HEK293 (cell line): ENCODE results near the gene AFG3L2.

Source experiments
- CTCF ChIA-PET: fragments of 350-600 bp; formaldehyde crosslinking; extraction: SDS; loops from one replicate; lab custom pipeline; 2021; ENCODE audit warnings: antibody characterized with exemption; lab: Yijun Ruan, JAX
- POLR2A ChIA-PET: fragments of 300-600 bp; formaldehyde crosslinking; extraction: SDS; loops from one replicate; lab custom pipeline; 2020; ENCODE audit warnings: antibody characterized with exemption, inconsistent platforms; lab: Yijun Ruan, JAX
- H3K27ac ChIP-seq: fragments of 200-500 bp; sonication (Bioruptor generic); 2 replicates; pipeline ENCODE4 v1.5.1; 2014; ENCODE audit warnings: low read depth, low read length, control low read depth, inconsistent platforms; ENCODE audit errors: extremely low read depth
- H3K36me3 ChIP-seq, 2 experiments: fragments of 200-500 bp in 1 of 2; sonication (Bioruptor generic) in 1 of 2; 1 replicate in 1 of 2; 2 replicates in 1 of 2; pipeline ENCODE4 v1.5.1; 2014 to 2017; ENCODE audit warnings: inconsistent platforms in 2 of 2, low read length in 2 of 2; ENCODE audit not compliant: control insufficient read depth in 2 of 2, insufficient read depth in 1 of 2
- H3K4me1 ChIP-seq: fragments of 200-500 bp; sonication (Bioruptor generic); 2 replicates; pipeline ENCODE4 v1.5.1; 2014; ENCODE audit warnings: mild to moderate bottlenecking, low read length, inconsistent platforms; ENCODE audit not compliant: control insufficient read depth, insufficient read depth
- H3K4me3 ChIP-seq: 2 replicates; pipeline ENCODE4 v1.5.1; 2011; ENCODE audit warnings: low read depth, mild to moderate bottlenecking, control low read depth, low read length, moderate library complexity
- H3K9me3 ChIP-seq: fragments of 200-500 bp; sonication (Bioruptor generic); 2 replicates; pipeline ENCODE4 v1.5.1; 2014; ENCODE audit warnings: low read depth, low read length, inconsistent platforms; ENCODE audit not compliant: control insufficient read depth, insufficient read depth
- GLIS1 ChIP-seq: fragments of 450-650 bp; formaldehyde crosslinking; IDR thresholded peaks from 2 replicates; pipeline ENCODE4 v1.5.1; 2016; ENCODE audit warnings: missing biosample characterization, missing genetic modification characterization
- IKZF3 ChIP-seq: fragments of 450-650 bp; IDR thresholded peaks from 2 replicates; pipeline ENCODE4 v1.5.0; 2018; ENCODE audit warnings: missing biosample characterization, mild to moderate bottlenecking, missing genetic modification characterization, moderate library complexity
- OVOL3 ChIP-seq: fragments of 450-650 bp; formaldehyde crosslinking; IDR thresholded peaks from 2 replicates; pipeline ENCODE4 v1.5.1; 2016; ENCODE audit warnings: missing biosample characterization, missing genetic modification characterization
- PATZ1 ChIP-seq: fragments of 450-650 bp; formaldehyde crosslinking; IDR thresholded peaks from 2 replicates; pipeline ENCODE4 v1.5.1; 2016; ENCODE audit warnings: missing biosample characterization, missing genetic modification characterization
- PRDM1 ChIP-seq: fragments of 450-650 bp; formaldehyde crosslinking; IDR thresholded peaks from 2 replicates; pipeline ENCODE4; 2016; ENCODE audit warnings: missing biosample characterization, missing genetic modification characterization
- RBAK ChIP-seq: fragments of 450-650 bp; formaldehyde crosslinking; IDR thresholded peaks from 2 replicates; pipeline ENCODE4 v1.5.1; 2016; ENCODE audit warnings: missing biosample characterization, missing genetic modification characterization
- ZFP3 ChIP-seq: fragments of 450-650 bp; formaldehyde crosslinking; IDR thresholded peaks from 2 replicates; pipeline ENCODE4 v1.5.1; 2016; ENCODE audit warnings: low read depth, missing biosample characterization, missing genetic modification characterization
- ZFP41 ChIP-seq: fragments of 450-650 bp; formaldehyde crosslinking; IDR thresholded peaks from 2 replicates; pipeline ENCODE4 v1.5.1; 2016; ENCODE audit warnings: missing biosample characterization, missing genetic modification characterization, borderline replicate concordance
- ZNF146 ChIP-seq: fragments of 450-650 bp; formaldehyde crosslinking; IDR thresholded peaks from 2 replicates; pipeline ENCODE4 v1.5.1; 2016; ENCODE audit warnings: missing biosample characterization, missing genetic modification characterization
- ZNF394 ChIP-seq: fragments of 450-650 bp; formaldehyde crosslinking; IDR thresholded peaks from 2 replicates; pipeline ENCODE4 v1.5.1; 2016; ENCODE audit warnings: missing biosample characterization, missing genetic modification characterization, mild to moderate bottlenecking, moderate library complexity, borderline replicate concordance
- ZNF610 ChIP-seq: fragments of 450-650 bp; formaldehyde crosslinking; IDR thresholded peaks from 2 replicates; pipeline ENCODE4 v1.5.1; 2016; ENCODE audit warnings: missing biosample characterization, missing genetic modification characterization, borderline replicate concordance
- ZNF654 ChIP-seq: fragments of 450-650 bp; formaldehyde crosslinking; IDR thresholded peaks from 2 replicates; pipeline ENCODE4 v1.5.1; 2016; ENCODE audit warnings: low read depth, missing biosample characterization, missing genetic modification characterization
- ZNF677 ChIP-seq: fragments of 450-650 bp; IDR thresholded peaks from 2 replicates; pipeline ENCODE4 v1.5.0; 2018; ENCODE audit warnings: missing biosample characterization, mild to moderate bottlenecking, missing genetic modification characterization, moderate library complexity
- ZNF692 ChIP-seq: fragments of 450-650 bp; formaldehyde crosslinking; IDR thresholded peaks from 2 replicates; pipeline ENCODE4 v1.5.1; 2016; ENCODE audit warnings: missing biosample characterization, missing genetic modification characterization
- TF ChIP-seq, protein P1 (sequence below): fragments of 450-650 bp; formaldehyde crosslinking; IDR thresholded peaks from 2 replicates; pipeline ENCODE4 v1.5.1; 2017; ENCODE audit warnings: missing biosample characterization, missing genetic modification characterization

Gene AFG3L2

GRCh38 chr18:12327510-12328178 lies 49.4 kb downstream of the AFG3L2 start (continued):
- TF ChIP-seq IKZF3 (tag by site-specific recombination) (0 out of 2 replicates have a peak, but pooled peaks have one; percentile 34), ZNF654 (peak; percentile 50), OVOL3 (tag by site-specific recombination) (no peak), ZFP41 (tag by site-specific recombination) (no peak), ZNF692 (peak; percentile 90)

- Histone ChIP-seq H3K9me3 (no peaks in the 10 kb centered on the region), H3K36me3 (peaks cover 43 to 63% of the 10 kb centered on the region in 2 experiments), H3K4me3 (no peak overlapping the region), H3K27ac (no peak overlapping the region), H3K4me1 (no peaks in the 10 kb centered on the region; the same call in 1 of the 2 replicates)
- TF ChIP-seq ZNF146 (no peak), ZNF677 (no peak)
- ChIA-PET POLR2A (interaction anchor here (2.3 kb wide), 1 partner anchor 50 kb away, joined by 14 read pairs; the partner anchor contains the start of gene AFG3L2), CTCF (interaction anchor here (0.6 to 2.9 kb wide), 20 partner anchors 9 to 608 kb away, joined by 3 to 101 read pairs (median 6); partner anchors contain the start of gene TUBB6)
These were observed 50.1 kb downstream of the AFG3L2 start for GRCh38 chr18:12326711-12327460.

GRCh38 chr18:12325726-12326245 lies 51.2 kb downstream of the AFG3L2 start:
- Histone ChIP-seq H3K4me3 (no peak overlapping the region), H3K36me3 (peaks cover 40 to 67% of the 10 kb centered on the region in 2 experiments), H3K27ac (no peak overlapping the region), H3K4me1 (peaks cover 2% of the 10 kb centered on the region; the same call in 1 of the 2 replicates)
- TF ChIP-seq PRDM1 (tag by site-specific recombination) (no peak), PATZ1 (no peak), ZNF394 (tag by site-specific recombination) (no peak), RBAK (tag by site-specific recombination) (no peak), GLIS1 (tag by site-specific recombination) (no peak), ZNF610 (tag by site-specific recombination) (no peak), ZFP3 (tag by site-specific recombination) (no peak)
- TF ChIP-seq, protein P1, sequence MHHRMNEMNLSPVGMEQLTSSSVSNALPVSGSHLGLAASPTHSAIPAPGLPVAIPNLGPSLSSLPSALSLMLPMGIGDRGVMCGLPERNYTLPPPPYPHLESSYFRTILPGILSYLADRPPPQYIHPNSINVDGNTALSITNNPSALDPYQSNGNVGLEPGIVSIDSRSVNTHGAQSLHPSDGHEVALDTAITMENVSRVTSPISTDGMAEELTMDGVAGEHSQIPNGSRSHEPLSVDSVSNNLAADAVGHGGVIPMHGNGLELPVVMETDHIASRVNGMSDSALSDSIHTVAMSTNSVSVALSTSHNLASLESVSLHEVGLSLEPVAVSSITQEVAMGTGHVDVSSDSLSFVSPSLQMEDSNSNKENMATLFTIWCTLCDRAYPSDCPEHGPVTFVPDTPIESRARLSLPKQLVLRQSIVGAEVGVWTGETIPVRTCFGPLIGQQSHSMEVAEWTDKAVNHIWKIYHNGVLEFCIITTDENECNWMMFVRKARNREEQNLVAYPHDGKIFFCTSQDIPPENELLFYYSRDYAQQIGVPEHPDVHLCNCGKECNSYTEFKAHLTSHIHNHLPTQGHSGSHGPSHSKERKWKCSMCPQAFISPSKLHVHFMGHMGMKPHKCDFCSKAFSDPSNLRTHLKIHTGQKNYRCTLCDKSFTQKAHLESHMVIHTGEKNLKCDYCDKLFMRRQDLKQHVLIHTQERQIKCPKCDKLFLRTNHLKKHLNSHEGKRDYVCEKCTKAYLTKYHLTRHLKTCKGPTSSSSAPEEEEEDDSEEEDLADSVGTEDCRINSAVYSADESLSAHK (tag by site-specific recombination) = no peak
- TF ChIP-seq, all 188 proteins: peak for 0
- no peaks in the 10 kb centered on the region for H3K9me3 ChIP-seq
- ChIA-PET CTCF (interaction anchor here (0.6 to 1.0 kb wide), 4 partner anchors 8 to 48 kb away, joined by 3 to 5 read pairs (median 3); no protein-coding TSS in a partner anchor), POLR2A (interaction anchor here (1.5 kb wide), 1 partner anchor 12 kb away, joined by 3 read pairs; no protein-coding TSS in a partner anchor)
